Measurements from ENCODE around the gene CKAP5.

GRCh38 chr11:46860218-46860617, 14.1 kb upstream of the CKAP5 start:
- no peak for TF ChIP-seq CTCF (optimal IDR thresholded peaks at IDR 0.05 in 1 of 3, IDR thresholded peaks at IDR 0.05 in 1 of 3, conservative IDR thresholded peaks at IDR 0.05 in 1 of 3; ENCODE audit: extremely low read depth in 1 of 3, insufficient read depth in 2 of 3, low read length in 3 of 3)
- no peak for TF ChIP-seq EZH2 (IDR thresholded peaks at IDR 0.05; ENCODE audit: low read length)
